ENCODE measurements around the gene TFE3.

TFE3 gene

GRCh38 chrX:49073601-49074575 is 30.7 kb upstream of the TFE3 start, which contains the start of gene PRAF2:
PRAF2 (minus strand) TSS chrX:49074002; CDS start chrX:49073987, 15 bp downstream.
- no peak for TF ChIP-seq CTCF (IDR thresholded peaks at IDR 0.05; ENCODE audit: low read depth, low read length)
- H3K4me3 ChIP-seq (ENCODE audit: low read depth, low read length) = peak within 1 kb of the TSS; percentile 75

GRCh38 chrX:49072712-49073095 is 29.5 kb upstream of the TFE3 start:
- TF ChIP-seq CTCF (IDR thresholded peaks at IDR 0.05; ENCODE audit: low read depth, low read length) = no peak
- H3K4me3 ChIP-seq (ENCODE audit: low read depth, low read length) = peak overlapping the region; percentile 75

GRCh38 chrX:49071877-49072711 is 28.9 kb upstream of the TFE3 start:
- H3K4me3 ChIP-seq (ENCODE audit: low read depth, low read length) = peak overlapping the region; percentile 75

GRCh38 chrX:49070988-49071387 is 27.8 kb upstream of the TFE3 start:
- no peak for TF ChIP-seq CTCF (IDR thresholded peaks at IDR 0.05; ENCODE audit: low read depth, low read length)
- H3K4me3 ChIP-seq (ENCODE audit: low read depth, low read length) = no peak overlapping the region

More at GRCh38 chrX:49071877-49072711, 28.9 kb upstream of the TFE3 start:
- TF ChIP-seq CTCF (IDR thresholded peaks at IDR 0.05; ENCODE audit: low read depth, low read length) = no peak

- H3K4me3 ChIP-seq (ENCODE audit: low read depth, low read length) = no peak overlapping the region
- TF ChIP-seq CTCF (IDR thresholded peaks at IDR 0.05; ENCODE audit: low read depth, low read length) = no peak
Measured at GRCh38 chrX:49069038-49069437, 25.9 kb upstream of the TFE3 start.

- no peak overlapping the region for H3K4me3 ChIP-seq (ENCODE audit: low read depth, low read length)
- no peak for TF ChIP-seq CTCF (IDR thresholded peaks at IDR 0.05; ENCODE audit: low read depth, low read length)
Measured at GRCh38 chrX:49067285-49068120, 24.3 kb upstream of the TFE3 start.
